ENCODE measurements around the gene MMP28.
A peak's percentile ranks its signal among the peaks of the same experiment; 100 is the strongest.

The MMP28 gene

DNA sequence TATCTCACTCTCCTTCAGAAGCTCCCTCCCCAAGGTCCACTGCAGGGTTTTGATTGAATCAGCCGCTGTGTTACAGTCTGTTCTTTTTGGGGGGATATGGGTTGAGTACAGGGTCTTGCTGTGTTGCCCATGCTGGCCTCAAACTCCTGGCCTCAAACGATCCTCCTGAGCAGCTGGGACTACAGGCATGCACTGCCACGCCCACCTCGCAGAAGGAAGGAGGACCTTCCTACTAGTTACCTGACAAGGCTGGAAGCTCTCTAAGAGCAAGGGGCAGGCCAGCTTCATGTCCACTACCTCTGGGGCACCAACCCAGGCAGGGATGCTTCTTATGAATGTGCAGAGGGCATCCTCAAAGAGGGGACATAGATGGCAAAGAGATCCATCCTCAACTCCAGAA lies 1.9 kb upstream of the MMP28 start:
- peak; percentile 12 for DNase-seq

DNA sequence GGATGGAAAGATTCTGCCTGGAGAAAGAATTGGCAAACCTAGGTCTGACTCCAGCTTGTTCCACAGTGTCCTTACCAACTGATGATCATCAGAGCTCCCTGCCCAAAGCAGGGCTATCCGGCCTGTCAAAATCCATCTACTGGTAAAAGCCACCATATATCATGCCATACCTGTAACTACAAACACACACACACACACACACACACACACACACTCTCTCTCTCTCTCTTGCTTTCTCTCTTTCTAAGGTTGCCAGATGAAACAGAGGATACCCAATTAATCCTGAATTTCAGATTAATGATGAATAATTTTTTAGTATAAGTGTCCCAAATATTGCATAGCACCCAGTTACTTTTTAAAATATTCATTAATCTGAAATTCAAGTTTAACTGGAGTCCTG lies 1.5 kb upstream of the MMP28 start:
- DNase-seq = no peak

DNA sequence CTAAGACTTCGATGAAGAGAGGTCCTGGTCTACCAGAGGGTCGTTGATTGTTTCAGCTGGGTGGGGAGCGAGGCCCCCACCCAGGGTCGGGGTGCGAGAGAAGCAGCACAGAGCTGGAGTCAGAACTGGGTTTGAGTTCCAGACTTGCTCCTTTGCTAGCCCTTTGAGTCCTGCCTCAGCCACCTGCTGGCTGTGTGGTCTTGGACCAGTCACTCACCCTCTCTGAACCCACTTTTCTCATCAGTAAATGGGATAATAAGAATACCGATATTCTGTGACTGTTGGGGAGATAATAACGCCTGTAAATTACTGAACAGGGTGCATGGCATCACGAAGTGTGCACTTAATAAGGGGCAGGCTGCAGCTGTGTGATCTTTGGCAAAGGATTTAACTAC lies 427 bp upstream of the MMP28 start:
- peak; percentile 31 for DNase-seq

GRCh38 chr17:35793257-35793656 lies 2.2 kb downstream of the MMP28 start:
- no peak for DNase-seq

- DNase-seq = peak; percentile 15
Measured at GRCh38 chr17:35791681-35792350, 3.6 kb downstream of the MMP28 start.

GRCh38 chr17:35790841-35791240 lies 4.6 kb downstream of the MMP28 start:
- no peak for DNase-seq

GRCh38 chr17:35788477-35789368 lies 6.7 kb downstream of the MMP28 start:
- no peak for DNase-seq

DNA sequence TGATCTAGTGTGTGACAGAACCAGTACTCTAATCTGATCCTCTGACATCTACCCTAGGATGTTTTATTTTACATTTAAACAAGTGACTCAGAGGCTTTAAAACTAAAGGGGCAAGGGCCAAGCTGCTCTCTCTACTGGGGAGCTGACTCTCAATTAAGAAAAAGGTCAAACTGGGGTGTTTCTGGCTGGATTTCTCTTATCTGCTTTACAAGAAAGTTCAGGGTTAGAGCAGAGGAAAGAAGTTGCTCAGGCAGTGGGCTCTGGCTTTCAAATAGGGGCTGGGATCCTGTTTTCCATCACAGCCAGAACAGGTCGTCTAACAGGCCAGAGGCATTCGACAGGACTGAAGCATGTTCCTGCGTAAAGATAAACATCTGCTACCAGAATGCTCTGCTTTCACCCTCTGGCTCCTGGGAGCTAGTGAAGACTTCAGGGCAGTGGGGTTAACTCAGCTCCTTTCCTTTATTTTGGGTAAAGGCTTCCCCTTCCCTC lies 8.5 kb downstream of the MMP28 start:
- no peak for DNase-seq

GRCh38 chr17:35784895-35785294 lies 10.5 kb downstream of the MMP28 start:
- no peak for DNase-seq

DNA sequence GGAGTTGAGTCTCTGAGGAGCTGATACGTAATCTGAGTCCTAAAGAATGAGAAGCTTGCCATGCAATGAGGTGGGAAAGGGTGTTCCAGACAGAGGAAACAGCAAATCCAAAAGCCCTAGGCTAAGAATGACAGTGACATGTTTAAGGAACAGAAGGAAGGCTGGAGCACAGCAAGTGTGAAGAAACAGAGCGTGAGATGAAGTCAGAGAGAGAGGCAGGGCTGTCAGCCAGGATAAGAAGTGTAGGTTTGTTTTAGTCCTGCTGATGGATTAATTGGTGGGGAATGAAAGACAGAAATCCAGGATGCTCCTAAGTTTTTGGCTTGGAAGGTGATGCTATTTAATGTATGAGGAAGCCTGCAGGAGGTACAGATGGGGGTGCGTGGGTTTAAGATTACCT lies 14.5 kb downstream of the MMP28 start:
- DNase-seq = no peak

GRCh38 chr17:35778641-35779196 lies 16.7 kb downstream of the MMP28 start:
- DNase-seq = no peak

DNA sequence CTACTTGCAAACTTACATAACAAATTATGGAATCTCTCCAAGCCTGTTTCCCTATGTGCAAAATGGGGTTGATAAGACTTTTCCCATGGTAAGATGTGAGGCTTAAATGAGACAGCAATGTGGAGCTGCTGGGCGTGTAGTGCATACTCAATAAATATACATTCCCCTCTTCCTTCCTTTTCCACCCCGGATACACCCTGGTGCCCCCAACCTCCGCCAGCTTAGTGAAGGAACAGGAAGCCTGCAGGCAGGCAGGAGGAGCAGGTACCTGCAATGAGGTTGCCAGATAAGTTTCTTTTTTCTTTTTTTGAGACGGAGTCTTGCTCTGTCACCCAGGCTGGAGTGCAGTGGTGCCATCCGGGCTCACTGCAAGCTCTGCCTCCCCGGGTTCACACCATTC lies 19.9 kb downstream of the MMP28 start:
- no peak for DNase-seq

- peak; percentile 22 for DNase-seq
Measured at GRCh38 chr17:35775039-35775438, 20.4 kb downstream of the MMP28 start.

DNA sequence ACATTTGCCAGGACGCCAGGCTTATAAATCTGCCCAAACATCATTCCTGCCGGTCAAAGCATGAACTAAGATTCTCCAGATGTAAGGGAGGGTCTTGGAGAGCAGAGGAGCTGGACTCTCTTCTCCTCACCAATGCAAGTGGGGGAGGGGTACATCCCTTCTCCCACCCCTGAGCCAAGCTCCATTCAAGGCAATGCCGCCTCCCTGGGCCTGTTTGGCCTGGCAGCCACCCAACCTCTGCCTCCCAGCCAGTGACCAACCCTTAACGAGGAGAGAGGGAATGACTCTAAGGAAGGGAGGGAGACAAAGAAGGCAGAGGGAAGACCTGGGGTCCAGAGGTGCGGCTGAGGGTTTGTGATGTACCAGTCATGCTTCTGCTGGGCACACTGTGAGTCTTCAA lies 20.9 kb downstream of the MMP28 start:
- DNase-seq = peak; percentile 57

GRCh38 chr17:35773679-35774425 lies 21.6 kb downstream of the MMP28 start:
- no peak for DNase-seq

GRCh38 chr17:35773129-35773528 lies 22.3 kb downstream of the MMP28 start:
- no peak for DNase-seq

GRCh38 chr17:35769895-35770486 lies 25.4 kb downstream of the MMP28 start:
- DNase-seq = no peak

DNA sequence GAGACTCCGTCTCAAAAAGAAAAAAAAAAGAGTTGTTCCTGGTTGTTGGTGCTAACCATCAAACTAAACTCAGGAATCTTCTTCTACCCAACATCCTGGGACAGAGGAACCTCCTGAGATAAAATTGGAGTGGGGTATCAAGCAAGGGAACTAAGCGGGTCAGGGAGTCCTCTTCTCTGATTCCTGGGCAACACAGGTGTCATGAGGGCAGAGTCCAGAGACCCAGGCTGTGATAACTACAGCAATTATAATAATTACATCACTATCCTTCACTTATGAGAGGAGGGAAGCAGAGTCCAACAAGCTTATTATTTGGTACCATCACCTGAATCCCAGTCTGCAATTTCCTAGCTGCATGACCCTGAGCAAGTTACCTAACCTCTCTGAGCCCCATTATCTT lies 26.6 kb downstream of the MMP28 start:
- DNase-seq = no peak

DNA sequence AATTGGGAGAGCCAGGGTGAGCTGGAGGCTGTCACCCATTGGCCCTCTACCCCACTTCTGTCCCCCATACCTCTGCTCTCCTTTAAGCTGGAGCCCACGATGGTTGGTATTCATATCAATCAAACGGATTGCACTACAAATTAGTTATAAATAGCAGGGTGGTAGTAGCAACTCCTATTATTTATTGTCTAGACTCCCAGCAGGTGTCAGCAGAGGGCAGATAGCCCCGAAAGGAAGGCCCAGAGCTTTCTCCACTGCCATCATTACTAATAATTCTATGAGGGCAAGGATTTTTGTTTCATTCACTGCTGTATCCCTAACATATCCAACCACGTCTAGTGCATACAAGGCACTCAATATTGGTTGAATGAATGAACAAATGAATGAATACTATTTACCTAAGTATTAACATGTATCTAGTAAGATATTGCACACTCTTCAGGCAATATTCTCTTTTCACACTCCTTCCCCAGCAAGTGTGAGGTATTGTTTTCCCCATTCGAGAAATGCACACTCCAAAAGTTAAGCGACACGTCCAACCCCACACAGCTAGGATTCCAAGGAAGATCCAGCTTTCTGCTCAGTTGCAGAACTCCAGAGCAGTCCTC lies 28.4 kb downstream of the MMP28 start:
- DNase-seq = peak; percentile 37

- no peak for DNase-seq
Measured at GRCh38 chr17:35766489-35766877, 29.0 kb downstream of the MMP28 start.

DNA sequence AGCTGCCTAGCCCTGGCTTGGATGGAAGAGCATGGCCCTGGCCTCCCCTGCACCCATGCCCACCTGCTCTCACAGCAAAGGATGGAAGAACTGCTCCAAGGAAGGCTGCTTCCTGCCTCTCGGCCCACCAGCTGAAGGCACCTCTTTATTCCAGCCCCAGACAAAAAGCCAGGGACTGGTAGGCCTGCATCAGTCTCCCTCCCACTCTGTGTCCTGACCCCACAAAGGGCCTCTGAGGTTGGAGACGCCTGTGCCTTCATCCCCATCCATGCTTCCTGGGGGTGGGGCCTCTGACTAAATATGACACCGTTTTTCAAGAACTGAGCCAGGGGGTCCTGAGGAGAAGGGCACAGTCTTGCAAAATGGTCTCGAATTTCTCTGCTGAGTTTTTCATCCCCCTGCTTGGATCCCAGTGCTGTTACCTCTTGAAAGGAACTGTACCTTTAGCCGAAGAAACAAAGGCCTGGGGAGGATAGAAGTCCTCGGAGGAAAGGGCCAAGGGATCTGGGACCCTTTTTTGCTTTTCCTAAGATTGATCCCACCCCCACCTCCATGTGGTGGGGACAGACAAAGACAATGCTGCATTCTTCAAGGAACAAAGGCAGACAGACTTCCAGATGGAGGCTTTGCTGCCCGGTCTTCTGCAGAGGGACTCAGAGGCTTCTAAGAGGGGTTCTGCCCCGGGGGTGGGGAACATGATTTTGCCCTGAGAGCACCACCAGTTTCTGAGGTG lies 29.5 kb downstream of the MMP28 start:
- no peak for DNase-seq

Data from NCI-H69 (cell line).